ENCODE results near the gene COPS8. TPM values are rescaled to one million over a fixed set of nuclear protein-coding genes. Genes with fewer than 3 reads are reported as not detected.

The COPS8 gene
- total and polyA plus RNA-seq, 7 donors = 24.7 to 95.6 (median 59.1) TPM

DNA sequence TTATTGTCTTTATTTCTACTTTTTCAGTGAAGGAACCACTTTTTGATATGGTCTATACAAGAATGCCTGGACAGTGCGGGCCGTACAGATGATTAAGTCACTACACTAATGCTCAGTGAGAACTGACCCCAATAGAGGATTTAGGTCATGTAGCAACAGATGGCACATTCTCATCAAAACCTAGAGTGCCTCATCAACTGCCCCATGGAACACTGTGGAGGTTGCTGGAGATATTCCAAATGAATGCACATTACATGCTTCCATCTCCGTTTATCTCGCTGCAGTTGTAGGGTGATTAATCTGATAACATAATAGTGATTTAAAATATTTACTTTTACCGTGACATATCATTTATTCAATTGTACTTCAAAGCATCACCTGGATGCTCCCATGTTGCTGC lies 41.8 kb upstream of the COPS8 start:
- H3K9me3 ChIP-seq = peaks cover 0 to 4% (median 0%) of the 10 kb centered on the region in 4 donors
- H3K4me1 ChIP-seq = no peaks in the 10 kb centered on the region
- TF ChIP-seq, protein P1, sequence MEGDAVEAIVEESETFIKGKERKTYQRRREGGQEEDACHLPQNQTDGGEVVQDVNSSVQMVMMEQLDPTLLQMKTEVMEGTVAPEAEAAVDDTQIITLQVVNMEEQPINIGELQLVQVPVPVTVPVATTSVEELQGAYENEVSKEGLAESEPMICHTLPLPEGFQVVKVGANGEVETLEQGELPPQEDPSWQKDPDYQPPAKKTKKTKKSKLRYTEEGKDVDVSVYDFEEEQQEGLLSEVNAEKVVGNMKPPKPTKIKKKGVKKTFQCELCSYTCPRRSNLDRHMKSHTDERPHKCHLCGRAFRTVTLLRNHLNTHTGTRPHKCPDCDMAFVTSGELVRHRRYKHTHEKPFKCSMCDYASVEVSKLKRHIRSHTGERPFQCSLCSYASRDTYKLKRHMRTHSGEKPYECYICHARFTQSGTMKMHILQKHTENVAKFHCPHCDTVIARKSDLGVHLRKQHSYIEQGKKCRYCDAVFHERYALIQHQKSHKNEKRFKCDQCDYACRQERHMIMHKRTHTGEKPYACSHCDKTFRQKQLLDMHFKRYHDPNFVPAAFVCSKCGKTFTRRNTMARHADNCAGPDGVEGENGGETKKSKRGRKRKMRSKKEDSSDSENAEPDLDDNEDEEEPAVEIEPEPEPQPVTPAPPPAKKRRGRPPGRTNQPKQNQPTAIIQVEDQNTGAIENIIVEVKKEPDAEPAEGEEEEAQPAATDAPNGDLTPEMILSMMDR (IDR thresholded peaks at IDR 0.05) = no peak
- no peak for TF ChIP-seq EP300 (IDR thresholded peaks at IDR 0.05)
- TF ChIP-seq POLR2A (IDR thresholded peaks at IDR 0.05) = no peak
- TF ChIP-seq POLR2AphosphoS5 (IDR thresholded peaks at IDR 0.05) = no peak
- intact Hi-C loops (cut with DNase I) = no loop called here
- no peaks in the 10 kb centered on the region for H3K36me3 ChIP-seq
- no peak overlapping the region for H3K4me3 ChIP-seq
- H3K27ac ChIP-seq = no peak overlapping the region
- 70 to 81% methylated on average over 5 of the region's 5 CpGs for WGBS, 2 donors
- H3K27me3 ChIP-seq = no peaks in the 10 kb centered on the region
- no peak for DNase-seq

DNA sequence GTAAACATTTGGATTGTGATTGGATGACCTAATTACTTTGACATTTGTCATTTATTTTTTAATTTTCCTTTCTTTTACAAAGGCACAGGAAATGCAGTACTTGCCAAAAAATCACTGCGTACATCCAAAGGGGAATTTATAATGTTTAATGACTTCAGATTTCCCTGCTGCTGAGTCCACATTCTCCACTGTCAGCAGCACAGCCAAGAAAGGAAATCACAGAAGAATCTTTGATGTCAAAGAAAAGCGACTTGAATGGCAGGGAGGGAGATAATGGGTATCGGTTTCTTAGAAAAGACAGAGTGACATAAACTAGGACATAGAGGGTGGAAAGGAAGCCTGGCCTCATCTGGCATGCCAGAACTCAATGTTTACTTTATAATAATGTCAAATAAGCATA lies 41.4 kb upstream of the COPS8 start:
- Histone ChIP-seq H3K4me1 (no peaks in the 10 kb centered on the region), H3K9me3 (peaks cover 0 to 4% (median 0%) of the 10 kb centered on the region in 4 donors), H3K4me3 (no peak overlapping the region), H3K27ac (no peak overlapping the region), H3K36me3 (no peaks in the 10 kb centered on the region), H3K27me3 (no peaks in the 10 kb centered on the region)
- DNase-seq = no peak
- TF ChIP-seq POLR2AphosphoS5 (IDR thresholded peaks at IDR 0.05) = no peak
- TF ChIP-seq, protein P1 (IDR thresholded peaks at IDR 0.05) = no peak
- TF ChIP-seq EP300 (IDR thresholded peaks at IDR 0.05) = no peak
- TF ChIP-seq POLR2A (IDR thresholded peaks at IDR 0.05) = no peak
- 69 to 70% methylated on average over 3 of the region's 3 CpGs for WGBS, 2 donors
- intact Hi-C loops (cut with DNase I) = no loop called here

DNA sequence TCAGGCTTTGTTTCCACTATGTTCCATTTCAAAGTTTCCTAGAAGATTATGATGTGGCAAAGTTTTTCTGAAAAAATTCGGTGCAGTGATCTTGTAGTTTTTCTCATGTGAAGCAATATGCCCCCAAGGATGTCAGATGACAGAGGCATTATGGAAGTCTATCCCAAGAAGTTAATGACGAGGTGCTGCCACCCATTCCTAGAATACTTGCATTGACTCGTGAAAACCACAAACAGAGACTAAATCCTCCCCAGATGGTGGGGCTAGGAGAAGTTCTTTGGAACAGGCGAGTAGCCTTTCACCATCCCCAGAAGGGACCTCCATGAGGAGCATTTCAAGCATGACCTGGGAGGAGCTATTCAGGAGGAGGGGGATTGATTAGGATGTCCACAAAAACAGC lies 40.2 kb upstream of the COPS8 start:
- intact Hi-C loops (cut with DNase I) = no loop called here
- Histone ChIP-seq H3K4me1 (no peaks in the 10 kb centered on the region), H3K36me3 (no peaks in the 10 kb centered on the region), H3K27ac (no peak overlapping the region), H3K27me3 (no peaks in the 10 kb centered on the region), H3K9me3 (peaks cover 0 to 4% (median 2%) of the 10 kb centered on the region in 4 donors), H3K4me3 (no peak overlapping the region)
- 77 to 81% methylated on average over 4 of the region's 4 CpGs for WGBS, 2 donors
- DNase-seq = no peak
- TF ChIP-seq POLR2A (IDR thresholded peaks at IDR 0.05) (no peak), POLR2AphosphoS5 (IDR thresholded peaks at IDR 0.05) (no peak), EP300 (IDR thresholded peaks at IDR 0.05) (no peak)
- TF ChIP-seq, protein P1 (IDR thresholded peaks at IDR 0.05) = no peak

DNA sequence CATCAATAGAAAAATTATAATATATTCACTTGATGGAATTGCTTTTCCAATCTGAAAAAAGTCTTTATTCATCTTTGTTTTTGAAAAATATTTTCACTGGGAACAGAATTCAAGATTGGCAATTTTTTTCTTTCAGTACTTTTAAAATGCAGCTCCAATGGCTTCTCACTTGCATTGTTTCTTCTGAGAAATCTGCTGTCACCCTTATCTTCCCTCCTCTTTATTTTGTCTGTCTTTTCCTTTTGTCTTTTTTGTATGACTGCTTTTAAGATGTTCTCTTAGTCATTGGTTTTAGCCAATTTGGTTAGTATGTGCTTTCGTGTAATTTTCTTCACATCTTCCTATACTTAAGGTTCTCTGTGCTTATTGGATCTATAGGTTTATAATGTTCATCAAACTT lies 37.1 kb upstream of the COPS8 start:
- H3K9me3 ChIP-seq = peaks cover 0 to 4% (median 2%) of the 10 kb centered on the region in 4 donors
- 90 to 92% methylated on average over 1 of the region's 1 CpG for WGBS, 2 donors
- no peak overlapping the region for H3K4me3 ChIP-seq
- no peak overlapping the region for H3K27ac ChIP-seq
- no peaks in the 10 kb centered on the region for H3K36me3 ChIP-seq
- intact Hi-C loops (cut with DNase I) = no loop called here
- TF ChIP-seq POLR2A (IDR thresholded peaks at IDR 0.05) = no peak
- TF ChIP-seq POLR2AphosphoS5 (IDR thresholded peaks at IDR 0.05) = no peak
- TF ChIP-seq, protein P1 (IDR thresholded peaks at IDR 0.05) = no peak
- no peak for TF ChIP-seq EP300 (IDR thresholded peaks at IDR 0.05)
- H3K4me1 ChIP-seq = no peaks in the 10 kb centered on the region
- no peak for DNase-seq
- H3K27me3 ChIP-seq = no peaks in the 10 kb centered on the region

DNA sequence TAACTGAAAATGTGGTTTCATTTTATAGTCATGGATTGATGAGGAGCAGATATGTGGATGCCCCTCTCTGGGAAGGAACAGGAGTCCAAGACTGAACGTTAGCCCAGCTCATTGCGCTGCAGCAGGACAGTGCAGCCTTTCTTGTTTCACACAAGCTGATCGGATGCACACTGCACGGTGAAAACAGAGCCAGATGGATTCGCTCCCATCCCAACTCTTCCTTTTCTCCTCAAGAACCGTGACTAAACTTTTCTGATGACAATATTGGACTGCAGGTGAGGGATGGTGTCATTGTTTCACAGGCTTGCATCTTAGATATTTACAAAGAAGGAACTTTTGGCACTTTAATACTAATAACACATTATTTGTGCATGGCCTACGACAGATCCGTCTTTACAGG lies 33.8 kb upstream of the COPS8 start:
- Histone ChIP-seq H3K4me1 (no peaks in the 10 kb centered on the region), H3K27ac (no peak overlapping the region), H3K36me3 (no peaks in the 10 kb centered on the region), H3K9me3 (peaks cover 0 to 4% (median 2%) of the 10 kb centered on the region in 4 donors), H3K4me3 (no peak overlapping the region), H3K27me3 (no peaks in the 10 kb centered on the region)
- no peak for DNase-seq
- TF ChIP-seq EP300 (IDR thresholded peaks at IDR 0.05) = no peak
- TF ChIP-seq, protein P1 (IDR thresholded peaks at IDR 0.05) = no peak
- TF ChIP-seq POLR2A (IDR thresholded peaks at IDR 0.05) = no peak
- 86% methylated on average over 8 of the region's 8 CpGs for WGBS, 2 donors
- intact Hi-C loops (cut with DNase I) = no loop called here

Measured in sigmoid colon (tissue), 7 donors.